Gastroesophageal sphincter (tissue), 3 donors: ENCODE results near the gene NRK.

Experiments
- CTCF ChIP-seq, 4 experiments: fragments of 200-600 bp in 2 of 4; fragments of 450-650 bp in 2 of 4; sonication (generic) in 1 of 4; IDR thresholded peaks; one replicate each; pipeline ENCODE4 v1.5.1; 2017 to 2019; ENCODE audit warnings: antibody characterized with exemption in 4 of 4, mild to moderate bottlenecking in 2 of 4, moderate library complexity in 2 of 4
- EP300 ChIP-seq: sonication (generic); formaldehyde crosslinking; IDR thresholded peaks from one replicate; pipeline ENCODE4 v1.6.1; 2017; ENCODE audit warnings: antibody characterized with exemption, mild to moderate bottlenecking

GRCh38 chrX:105972690-105973386 is 150.5 kb downstream of the NRK start:
- TF ChIP-seq CTCF (IDR thresholded peaks at IDR 0.05) (no peak), EP300 (no peak)
